PC-9 (cell line): ENCODE data around the gene TMTC2.

Source experiments
- EZH2 ChIP-seq: fragments of 200-600 bp; sonication (generic); IDR thresholded peaks from 2 replicates; pipeline ENCODE4 v1.8.0; 2017; ENCODE audit warnings: antibody characterized with exemption, low read depth
- TF ChIP-seq, protein P1 (sequence below): fragments of 200-600 bp; sonication (generic); conservative IDR thresholded peaks from 2 replicates; pipeline ENCODE4 v1.6.1; 2017; ENCODE audit warnings: mixed run types, antibody characterized with exemption, mild to moderate bottlenecking, moderate library complexity

DNA sequence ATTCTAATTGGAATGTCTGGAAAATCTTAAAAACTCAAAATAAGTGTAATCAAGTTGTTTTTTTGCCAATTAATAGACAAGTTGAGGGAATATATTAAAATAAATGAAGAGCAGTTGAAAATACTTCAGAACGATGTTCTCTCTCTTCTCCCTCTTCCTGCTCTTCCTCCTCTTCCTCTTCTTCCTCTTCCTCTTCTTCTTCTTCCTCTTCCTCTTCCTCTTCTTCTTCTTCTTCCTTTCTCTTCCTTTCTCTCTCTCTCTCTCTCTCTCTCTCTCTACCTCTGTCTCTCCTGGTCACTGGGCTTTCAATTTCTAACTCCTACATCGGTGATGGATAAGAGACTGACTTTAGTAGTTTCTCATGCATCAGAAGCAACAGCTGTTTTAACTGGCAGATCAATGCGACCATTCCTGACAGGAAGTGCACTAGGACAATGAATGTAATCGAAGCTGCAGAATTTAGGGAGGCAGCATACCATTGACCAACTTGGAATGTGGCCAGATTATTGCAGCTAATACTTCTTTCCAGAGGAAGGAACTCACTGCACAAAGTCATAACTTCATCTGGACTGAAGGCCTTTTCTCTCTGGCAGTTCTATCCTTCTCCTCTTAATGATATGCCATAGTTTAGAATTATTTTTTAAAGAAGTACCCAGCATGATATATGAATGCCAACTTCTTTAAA lies 13.8 kb upstream of the TMTC2 start:
- TF ChIP-seq, protein P1, sequence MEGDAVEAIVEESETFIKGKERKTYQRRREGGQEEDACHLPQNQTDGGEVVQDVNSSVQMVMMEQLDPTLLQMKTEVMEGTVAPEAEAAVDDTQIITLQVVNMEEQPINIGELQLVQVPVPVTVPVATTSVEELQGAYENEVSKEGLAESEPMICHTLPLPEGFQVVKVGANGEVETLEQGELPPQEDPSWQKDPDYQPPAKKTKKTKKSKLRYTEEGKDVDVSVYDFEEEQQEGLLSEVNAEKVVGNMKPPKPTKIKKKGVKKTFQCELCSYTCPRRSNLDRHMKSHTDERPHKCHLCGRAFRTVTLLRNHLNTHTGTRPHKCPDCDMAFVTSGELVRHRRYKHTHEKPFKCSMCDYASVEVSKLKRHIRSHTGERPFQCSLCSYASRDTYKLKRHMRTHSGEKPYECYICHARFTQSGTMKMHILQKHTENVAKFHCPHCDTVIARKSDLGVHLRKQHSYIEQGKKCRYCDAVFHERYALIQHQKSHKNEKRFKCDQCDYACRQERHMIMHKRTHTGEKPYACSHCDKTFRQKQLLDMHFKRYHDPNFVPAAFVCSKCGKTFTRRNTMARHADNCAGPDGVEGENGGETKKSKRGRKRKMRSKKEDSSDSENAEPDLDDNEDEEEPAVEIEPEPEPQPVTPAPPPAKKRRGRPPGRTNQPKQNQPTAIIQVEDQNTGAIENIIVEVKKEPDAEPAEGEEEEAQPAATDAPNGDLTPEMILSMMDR: no peak
- no peak for TF ChIP-seq EZH2
